Stimulated activated naive CD8-positive, alpha-beta T cell treated with anti-CD3 and anti-CD28 coated beads, Interleukin-15, amount 100 ng/mL, for 72 hours (primary cell): ENCODE measurements around the gene SEC14L2.
A peak's percentile ranks its signal among the peaks of the same experiment; 100 is the strongest.

Experiments used
- ATAC-seq: fragments of 150-1000 bp; cut with Tn5 transposase; 2 replicates; pipeline ENCODE4 v1.10.0; 2021; ENCODE audit warnings: mild to moderate bottlenecking, moderate library complexity
- DNase-seq, 2 donors: peaks; one replicate each; pipeline ENCODE4 v3.0.0; 2021 to 2022
- H3K27ac Mint-ChIP-seq, 2 donors: one replicate each; pipeline ENCODE4 v1.8.0; 2022; ENCODE audit warnings: mild to moderate bottlenecking in 2 of 2, mixed read lengths in 2 of 2, moderate library complexity in 2 of 2
- H3K27me3 Mint-ChIP-seq: one replicate; pipeline ENCODE4 v1.8.0; 2022; ENCODE audit warnings: mixed read lengths
- H3K4me1 Mint-ChIP-seq: one replicate; pipeline ENCODE4 v1.8.0; 2022; ENCODE audit warnings: mild to moderate bottlenecking, mixed read lengths
- H3K4me3 Mint-ChIP-seq, 2 donors: one replicate each; pipeline ENCODE4 v1.8.0; 2022; ENCODE audit warnings: mild to moderate bottlenecking in 2 of 2, mixed read lengths in 2 of 2, moderate library complexity in 1 of 2
- H3K9me3 Mint-ChIP-seq, 2 donors: one replicate each; pipeline ENCODE4 v1.8.0; 2022; ENCODE audit warnings: mixed read lengths in 2 of 2

The SEC14L2 gene

GRCh38 chr22:30411780-30412179, 15.0 kb downstream of the SEC14L2 start:
- H3K27ac Mint-ChIP-seq, result no peak overlapping the region
- no peak for ATAC-seq
- no peaks in the 10 kb centered on the region for H3K9me3 Mint-ChIP-seq
- no peaks in the 10 kb centered on the region for H3K27me3 Mint-ChIP-seq
- H3K4me3 Mint-ChIP-seq, result no peak overlapping the region
- DNase-seq, result no peak
- H3K4me1 Mint-ChIP-seq, result peaks cover 71% of the 10 kb centered on the region

GRCh38 chr22:30413001-30413400, 16.2 kb downstream of the SEC14L2 start:
- H3K27ac Mint-ChIP-seq, result peak overlapping the region in 1 of 2 donors; percentile 79
- H3K9me3 Mint-ChIP-seq, result no peaks in the 10 kb centered on the region
- no peak for ATAC-seq
- no peak for DNase-seq
- H3K4me3 Mint-ChIP-seq, result no peak overlapping the region
- no peaks in the 10 kb centered on the region for H3K27me3 Mint-ChIP-seq
- peaks cover 71% of the 10 kb centered on the region for H3K4me1 Mint-ChIP-seq

- no peaks in the 10 kb centered on the region for H3K27me3 Mint-ChIP-seq
- ATAC-seq, result peak; percentile 56
- peak overlapping the region in 1 of 2 donors; percentile 36 for H3K4me3 Mint-ChIP-seq
- H3K27ac Mint-ChIP-seq, result peak overlapping the region; percentile 31 to 82
- peaks cover 63% of the 10 kb centered on the region for H3K4me1 Mint-ChIP-seq
- no peaks in the 10 kb centered on the region for H3K9me3 Mint-ChIP-seq
- DNase-seq, result no peak
Observed at GRCh38 chr22:30413745-30414524, 17.1 kb downstream of the SEC14L2 start.

GRCh38 chr22:30414525-30415047, 17.8 kb downstream of the SEC14L2 start:
- DNase-seq (no peak), ATAC-seq (peak; percentile 12)
- no peaks in the 10 kb centered on the region for H3K27me3 Mint-ChIP-seq
- peak overlapping the region; percentile 31 to 82 for H3K27ac Mint-ChIP-seq
- H3K9me3 Mint-ChIP-seq, result no peaks in the 10 kb centered on the region
- H3K4me1 Mint-ChIP-seq, result peaks cover 56% of the 10 kb centered on the region
- peak overlapping the region in 1 of 2 donors; percentile 36 for H3K4me3 Mint-ChIP-seq

GRCh38 chr22:30416403-30416802, 19.6 kb downstream of the SEC14L2 start:
- ATAC-seq (no peak), DNase-seq (no peak)
- H3K27me3 Mint-ChIP-seq, result no peaks in the 10 kb centered on the region
- no peaks in the 10 kb centered on the region for H3K9me3 Mint-ChIP-seq
- peaks cover 59% of the 10 kb centered on the region for H3K4me1 Mint-ChIP-seq
- H3K27ac Mint-ChIP-seq, result peak overlapping the region in 1 of 2 donors; percentile 21
- no peak overlapping the region for H3K4me3 Mint-ChIP-seq

GRCh38 chr22:30416837-30417236, 20.0 kb downstream of the SEC14L2 start:
- Mint-ChIP-seq H3K4me3 (no peak overlapping the region), H3K4me1 (peaks cover 59% of the 10 kb centered on the region), H3K27ac (no peak overlapping the region), H3K9me3 (no peaks in the 10 kb centered on the region), H3K27me3 (no peaks in the 10 kb centered on the region)
- DNase-seq (no peak), ATAC-seq (no peak)

- ATAC-seq (no peak), DNase-seq (no peak)
- Mint-ChIP-seq H3K27ac (peak overlapping the region; percentile 80 to 90), H3K4me1 (peaks cover 51% of the 10 kb centered on the region), H3K9me3 (no peaks in the 10 kb centered on the region), H3K27me3 (no peaks in the 10 kb centered on the region), H3K4me3 (peak overlapping the region; percentile 31 to 72)
Observed at GRCh38 chr22:30420347-30421125, 23.7 kb downstream of the SEC14L2 start.

GRCh38 chr22:30421695-30422480, 25.1 kb downstream of the SEC14L2 start:
- no peaks in the 10 kb centered on the region for H3K9me3 Mint-ChIP-seq
- H3K27me3 Mint-ChIP-seq, result no peaks in the 10 kb centered on the region
- DNase-seq, result no peak
- ATAC-seq, result no peak
- peak overlapping the region; percentile 43 to 89 for H3K27ac Mint-ChIP-seq
- peaks cover 57% of the 10 kb centered on the region for H3K4me1 Mint-ChIP-seq
- peak overlapping the region; percentile 97 to 98 for H3K4me3 Mint-ChIP-seq

- Mint-ChIP-seq H3K27ac (peak overlapping the region; percentile 43 to 89), H3K27me3 (no peaks in the 10 kb centered on the region), H3K4me3 (peak overlapping the region; percentile 97 to 98), H3K4me1 (peaks cover 65% of the 10 kb centered on the region), H3K9me3 (no peaks in the 10 kb centered on the region)
- DNase-seq (peak in 1 of 2 donors; percentile 38), ATAC-seq (no peak)
Observed at GRCh38 chr22:30422481-30423300, 25.9 kb downstream of the SEC14L2 start.

- peak; percentile 29 for ATAC-seq
- peaks cover 69% of the 10 kb centered on the region for H3K4me1 Mint-ChIP-seq
- peak overlapping the region; percentile 92 to 97 for H3K27ac Mint-ChIP-seq
- no peaks in the 10 kb centered on the region for H3K9me3 Mint-ChIP-seq
- no peaks in the 10 kb centered on the region for H3K27me3 Mint-ChIP-seq
- H3K4me3 Mint-ChIP-seq, result peak overlapping the region; percentile 97 to 98
- DNase-seq, result peak; percentile 37 to 71
Observed at GRCh38 chr22:30423301-30423958, 26.6 kb downstream of the SEC14L2 start.

GRCh38 chr22:30423959-30424533, 27.2 kb downstream of the SEC14L2 start:
- ATAC-seq, result peak; percentile 93
- Mint-ChIP-seq H3K4me3 (peak overlapping the region; percentile 97 to 98), H3K27me3 (no peaks in the 10 kb centered on the region), H3K27ac (peak overlapping the region; percentile 92 to 97), H3K4me1 (peaks cover 69% of the 10 kb centered on the region), H3K9me3 (no peaks in the 10 kb centered on the region)
- DNase-seq, result peak; percentile 97 to 99

GRCh38 chr22:30424534-30425326, 27.9 kb downstream of the SEC14L2 start:
- Mint-ChIP-seq H3K4me3 (peak overlapping the region; percentile 97 to 98), H3K4me1 (peaks cover 69% of the 10 kb centered on the region), H3K27ac (peak overlapping the region; percentile 92 to 97), H3K9me3 (no peaks in the 10 kb centered on the region), H3K27me3 (no peaks in the 10 kb centered on the region)
- peak in 1 of 2 donors; percentile 30 for DNase-seq
- no peak for ATAC-seq

- ATAC-seq, result no peak
- no peaks in the 10 kb centered on the region for H3K9me3 Mint-ChIP-seq
- no peaks in the 10 kb centered on the region for H3K27me3 Mint-ChIP-seq
- H3K27ac Mint-ChIP-seq, result peak overlapping the region; percentile 91 to 98
- H3K4me1 Mint-ChIP-seq, result peaks cover 64% of the 10 kb centered on the region
- peak overlapping the region; percentile 97 to 98 for H3K4me3 Mint-ChIP-seq
- DNase-seq, result no peak
Observed at GRCh38 chr22:30425327-30425615, 28.5 kb downstream of the SEC14L2 start.
